Measurements from ENCODE around the gene SPEM3. TPM values are rescaled to one million over a fixed set of nuclear protein-coding genes. Genes with fewer than 3 reads are reported as not detected.

SPEM3 gene
- total and polyA plus RNA-seq, 2 of the 13 experiments (the other 11 are each of a cell fraction or from before 2014, with no cell fraction given): not detected

DNA sequence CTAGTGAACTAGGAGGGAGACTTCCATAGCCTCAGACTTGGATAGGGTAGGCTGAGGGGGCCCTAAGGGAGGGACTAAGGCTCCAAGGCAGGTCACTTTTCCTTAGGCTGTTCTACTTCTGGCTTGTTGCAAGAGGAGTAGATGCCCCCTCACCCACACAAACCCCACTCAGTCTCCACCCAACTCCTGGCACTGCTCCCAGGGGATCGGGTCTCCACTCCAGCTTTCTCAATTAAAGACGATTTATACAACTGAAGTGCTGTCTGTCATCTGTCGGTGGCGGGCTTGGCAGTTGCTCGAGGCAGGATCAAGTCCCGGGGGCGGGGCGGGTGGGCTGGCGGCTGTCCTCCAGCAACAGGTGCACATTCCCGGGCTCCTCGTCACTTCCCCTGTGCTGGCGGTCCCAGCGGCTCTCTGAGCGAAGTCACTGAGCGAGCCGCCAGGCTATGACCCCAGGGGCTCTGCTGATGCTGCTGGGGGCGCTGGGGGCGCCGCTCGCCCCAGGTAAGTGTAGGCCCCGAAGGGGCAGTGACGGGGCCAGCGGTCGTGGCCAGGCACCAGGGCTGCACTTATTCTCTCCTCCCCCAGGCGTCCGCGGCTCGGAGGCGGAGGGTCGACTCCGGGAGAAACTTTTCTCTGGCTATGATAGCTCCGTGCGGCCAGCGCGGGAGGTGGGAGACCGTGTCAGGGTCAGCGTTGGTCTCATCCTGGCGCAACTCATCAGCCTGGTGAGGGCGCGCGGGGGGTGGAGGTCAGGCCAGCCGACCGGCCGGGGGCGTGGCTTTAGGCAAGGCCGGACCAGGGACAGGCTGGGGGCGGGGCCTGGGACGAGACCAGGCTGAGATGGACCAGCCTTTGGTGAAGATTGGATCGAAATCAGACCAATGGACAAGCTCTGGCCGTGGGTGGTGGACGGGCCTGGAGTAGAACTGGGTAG is 16.3 kb downstream of the SPEM3 start, which contains the start of gene CHRNB1 (continued):
- TF ChIP-seq, protein P1, sequence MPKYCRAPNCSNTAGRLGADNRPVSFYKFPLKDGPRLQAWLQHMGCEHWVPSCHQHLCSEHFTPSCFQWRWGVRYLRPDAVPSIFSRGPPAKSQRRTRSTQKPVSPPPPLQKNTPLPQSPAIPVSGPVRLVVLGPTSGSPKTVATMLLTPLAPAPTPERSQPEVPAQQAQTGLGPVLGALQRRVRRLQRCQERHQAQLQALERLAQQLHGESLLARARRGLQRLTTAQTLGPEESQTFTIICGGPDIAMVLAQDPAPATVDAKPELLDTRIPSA (CRISPR knock-in tag; IDR thresholded peaks at IDR 0.05; ENCODE audit: borderline replicate concordance): no peak
- TF ChIP-seq, protein P2, sequence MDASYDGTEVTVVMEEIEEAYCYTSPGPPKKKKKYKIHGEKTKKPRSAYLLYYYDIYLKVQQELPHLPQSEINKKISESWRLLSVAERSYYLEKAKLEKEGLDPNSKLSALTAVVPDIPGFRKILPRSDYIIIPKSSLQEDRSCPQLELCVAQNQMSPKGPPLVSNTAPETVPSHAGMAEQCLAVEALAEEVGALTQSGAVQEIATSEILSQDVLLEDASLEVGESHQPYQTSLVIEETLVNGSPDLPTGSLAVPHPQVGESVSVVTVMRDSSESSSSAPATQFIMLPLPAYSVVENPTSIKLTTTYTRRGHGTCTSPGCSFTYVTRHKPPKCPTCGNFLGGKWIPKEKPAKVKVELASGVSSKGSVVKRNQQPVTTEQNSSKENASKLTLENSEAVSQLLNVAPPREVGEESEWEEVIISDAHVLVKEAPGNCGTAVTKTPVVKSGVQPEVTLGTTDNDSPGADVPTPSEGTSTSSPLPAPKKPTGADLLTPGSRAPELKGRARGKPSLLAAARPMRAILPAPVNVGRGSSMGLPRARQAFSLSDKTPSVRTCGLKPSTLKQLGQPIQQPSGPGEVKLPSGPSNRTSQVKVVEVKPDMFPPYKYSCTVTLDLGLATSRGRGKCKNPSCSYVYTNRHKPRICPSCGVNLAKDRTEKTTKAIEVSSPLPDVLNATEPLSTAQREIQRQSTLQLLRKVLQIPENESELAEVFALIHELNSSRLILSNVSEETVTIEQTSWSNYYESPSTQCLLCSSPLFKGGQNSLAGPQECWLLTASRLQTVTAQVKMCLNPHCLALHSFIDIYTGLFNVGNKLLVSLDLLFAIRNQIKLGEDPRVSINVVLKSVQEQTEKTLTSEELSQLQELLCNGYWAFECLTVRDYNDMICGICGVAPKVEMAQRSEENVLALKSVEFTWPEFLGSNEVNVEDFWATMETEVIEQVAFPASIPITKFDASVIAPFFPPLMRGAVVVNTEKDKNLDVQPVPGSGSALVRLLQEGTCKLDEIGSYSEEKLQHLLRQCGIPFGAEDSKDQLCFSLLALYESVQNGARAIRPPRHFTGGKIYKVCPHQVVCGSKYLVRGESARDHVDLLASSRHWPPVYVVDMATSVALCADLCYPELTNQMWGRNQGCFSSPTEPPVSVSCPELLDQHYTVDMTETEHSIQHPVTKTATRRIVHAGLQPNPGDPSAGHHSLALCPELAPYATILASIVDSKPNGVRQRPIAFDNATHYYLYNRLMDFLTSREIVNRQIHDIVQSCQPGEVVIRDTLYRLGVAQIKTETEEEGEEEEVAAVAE (CRISPR knock-in tag; IDR thresholded peaks at IDR 0.05; ENCODE audit: borderline replicate concordance): no peak
- TF ChIP-seq, protein P3, sequence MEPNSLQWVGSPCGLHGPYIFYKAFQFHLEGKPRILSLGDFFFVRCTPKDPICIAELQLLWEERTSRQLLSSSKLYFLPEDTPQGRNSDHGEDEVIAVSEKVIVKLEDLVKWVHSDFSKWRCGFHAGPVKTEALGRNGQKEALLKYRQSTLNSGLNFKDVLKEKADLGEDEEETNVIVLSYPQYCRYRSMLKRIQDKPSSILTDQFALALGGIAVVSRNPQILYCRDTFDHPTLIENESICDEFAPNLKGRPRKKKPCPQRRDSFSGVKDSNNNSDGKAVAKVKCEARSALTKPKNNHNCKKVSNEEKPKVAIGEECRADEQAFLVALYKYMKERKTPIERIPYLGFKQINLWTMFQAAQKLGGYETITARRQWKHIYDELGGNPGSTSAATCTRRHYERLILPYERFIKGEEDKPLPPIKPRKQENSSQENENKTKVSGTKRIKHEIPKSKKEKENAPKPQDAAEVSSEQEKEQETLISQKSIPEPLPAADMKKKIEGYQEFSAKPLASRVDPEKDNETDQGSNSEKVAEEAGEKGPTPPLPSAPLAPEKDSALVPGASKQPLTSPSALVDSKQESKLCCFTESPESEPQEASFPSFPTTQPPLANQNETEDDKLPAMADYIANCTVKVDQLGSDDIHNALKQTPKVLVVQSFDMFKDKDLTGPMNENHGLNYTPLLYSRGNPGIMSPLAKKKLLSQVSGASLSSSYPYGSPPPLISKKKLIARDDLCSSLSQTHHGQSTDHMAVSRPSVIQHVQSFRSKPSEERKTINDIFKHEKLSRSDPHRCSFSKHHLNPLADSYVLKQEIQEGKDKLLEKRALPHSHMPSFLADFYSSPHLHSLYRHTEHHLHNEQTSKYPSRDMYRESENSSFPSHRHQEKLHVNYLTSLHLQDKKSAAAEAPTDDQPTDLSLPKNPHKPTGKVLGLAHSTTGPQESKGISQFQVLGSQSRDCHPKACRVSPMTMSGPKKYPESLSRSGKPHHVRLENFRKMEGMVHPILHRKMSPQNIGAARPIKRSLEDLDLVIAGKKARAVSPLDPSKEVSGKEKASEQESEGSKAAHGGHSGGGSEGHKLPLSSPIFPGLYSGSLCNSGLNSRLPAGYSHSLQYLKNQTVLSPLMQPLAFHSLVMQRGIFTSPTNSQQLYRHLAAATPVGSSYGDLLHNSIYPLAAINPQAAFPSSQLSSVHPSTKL (CRISPR knock-in tag; IDR thresholded peaks at IDR 0.05): peak; percentile 34; the same call in 1 of the 2 replicates
- TF ChIP-seq MYNN (CRISPR knock-in tag; IDR thresholded peaks at IDR 0.05; ENCODE audit: low read depth): no peak
- peak; percentile 79; the same call in 1 of the 2 replicates for TF ChIP-seq DNMT3B (CRISPR knock-in tag; conservative IDR thresholded peaks at IDR 0.05)
- no peak for TF ChIP-seq EZH2 (conservative IDR thresholded peaks at IDR 0.05; ENCODE audit: low read depth, low read length)
- TF ChIP-seq, protein P4, sequence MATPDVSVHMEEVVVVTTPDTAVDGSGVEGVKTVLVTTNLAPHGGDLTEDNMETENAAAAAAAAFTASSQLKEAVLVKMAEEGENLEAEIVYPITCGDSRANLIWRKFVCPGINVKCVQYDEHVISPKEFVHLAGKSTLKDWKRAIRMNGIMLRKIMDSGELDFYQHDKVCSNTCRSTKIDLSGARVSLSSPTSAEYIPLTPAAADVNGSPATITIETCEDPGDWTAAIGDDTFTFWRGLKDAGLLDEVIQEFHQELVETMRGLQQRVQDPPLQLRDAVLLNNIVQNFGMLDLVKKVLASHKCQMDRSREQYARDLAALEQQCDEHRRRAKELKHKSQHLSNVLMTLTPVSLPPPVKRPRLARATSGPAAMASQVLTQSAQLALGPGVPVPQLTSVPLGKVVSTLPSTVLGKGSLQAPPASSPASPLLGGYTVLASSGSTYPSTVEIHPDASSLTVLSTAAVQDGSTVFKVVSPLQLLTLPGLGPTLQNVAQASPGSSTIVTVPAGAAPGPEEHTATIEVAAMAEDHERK (CRISPR knock-in tag; IDR thresholded peaks at IDR 0.05; ENCODE audit: low read depth): no peak
- TF ChIP-seq TBP (CRISPR knock-in tag; IDR thresholded peaks at IDR 0.05): no peak
- no peak for TF ChIP-seq NFE2L2 (IDR thresholded peaks at IDR 0.05; ENCODE audit: low read length)
- no peak for TF ChIP-seq ZNF672 (CRISPR knock-in tag; IDR thresholded peaks at IDR 0.05)
- no peak for TF ChIP-seq ZNF713 (CRISPR knock-in tag; IDR thresholded peaks at IDR 0.05)
- TF ChIP-seq ZNF160 (CRISPR knock-in tag; IDR thresholded peaks at IDR 0.05): peak; percentile 89; the same call in 1 of the 2 replicates
- no peak for TF ChIP-seq ZFYVE20 (CRISPR knock-in tag; IDR thresholded peaks at IDR 0.05; ENCODE audit: borderline replicate concordance, low read depth)
- TF ChIP-seq ZNF781 (CRISPR knock-in tag; IDR thresholded peaks at IDR 0.05; ENCODE audit: borderline replicate concordance, not compliant biosample characterization): no peak
- peak; percentile 32; the same call in 1 of the 2 replicates for TF ChIP-seq KDM5A (IDR thresholded peaks at IDR 0.05; ENCODE audit: borderline replicate concordance, low read length)
- no peak for TF ChIP-seq NFIB (CRISPR knock-in tag; IDR thresholded peaks at IDR 0.05; ENCODE audit: borderline replicate concordance)
- TF ChIP-seq REL (CRISPR knock-in tag; conservative IDR thresholded peaks at IDR 0.05): peak; percentile 75; the same call in 1 of the 2 replicates
- TF ChIP-seq ARNTL (CRISPR knock-in tag; IDR thresholded peaks at IDR 0.05): peak; percentile 64; the same call in 1 of the 2 replicates

Measured in HepG2 (cell line).